GM21360 (cell line): ENCODE results near the gene RTKN2.
A peak's percentile ranks its signal among the peaks of the same experiment; 100 is the strongest.

Experiments used
- ATAC-seq: cut with Tn5 transposase; IDR thresholded peaks from one replicate; pipeline ENCODE4 v1.9.1; 2021; ENCODE audit warnings: mild to moderate bottlenecking, moderate library complexity; ENCODE audit not compliant: unreplicated experiment

RTKN2 gene

DNA sequence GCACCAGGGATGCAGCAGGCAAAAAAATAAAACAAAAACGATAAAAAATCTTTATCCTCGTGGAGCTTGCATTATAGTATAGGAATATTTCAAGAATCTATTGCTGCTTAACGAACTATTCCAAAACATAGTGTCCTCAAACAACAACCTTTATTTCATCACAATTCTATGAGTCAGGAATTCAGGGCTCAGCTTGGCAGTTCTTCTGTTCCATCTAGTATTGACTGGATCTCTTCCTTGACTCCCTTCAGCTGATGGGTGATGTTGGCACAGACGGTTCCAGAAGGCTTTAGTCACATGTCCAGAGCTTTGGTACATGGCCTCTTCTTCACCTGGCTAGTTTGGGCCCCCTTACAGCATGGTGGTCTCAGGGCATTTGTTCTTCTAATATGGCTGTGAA, 88.0 kb downstream of the RTKN2 start:
- no peak for ATAC-seq

DNA sequence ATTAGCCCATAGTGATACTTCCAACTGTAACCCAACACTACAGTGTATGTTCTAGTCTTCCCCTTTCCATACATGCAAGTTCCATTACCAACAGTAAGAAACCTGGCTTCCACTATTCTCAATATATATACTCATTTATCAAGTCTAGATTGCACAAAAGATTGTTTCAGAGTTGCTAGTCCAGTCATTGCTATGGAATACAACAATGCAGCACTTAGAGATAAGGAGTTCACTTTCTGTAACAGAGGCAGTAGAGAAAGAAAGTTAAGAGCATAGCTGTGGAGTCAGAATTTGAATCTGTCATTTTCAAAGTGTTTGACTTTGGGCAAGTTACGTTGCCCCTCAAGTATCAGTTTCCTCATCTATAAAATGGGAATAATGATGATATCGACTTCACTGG, 90.1 kb downstream of the RTKN2 start:
- ATAC-seq = no peak

GRCh38 chr10:62177111-62177510, 91.5 kb downstream of the RTKN2 start:
- no peak for ATAC-seq

GRCh38 chr10:62175251-62175650, 93.4 kb downstream of the RTKN2 start:
- ATAC-seq = no peak

DNA sequence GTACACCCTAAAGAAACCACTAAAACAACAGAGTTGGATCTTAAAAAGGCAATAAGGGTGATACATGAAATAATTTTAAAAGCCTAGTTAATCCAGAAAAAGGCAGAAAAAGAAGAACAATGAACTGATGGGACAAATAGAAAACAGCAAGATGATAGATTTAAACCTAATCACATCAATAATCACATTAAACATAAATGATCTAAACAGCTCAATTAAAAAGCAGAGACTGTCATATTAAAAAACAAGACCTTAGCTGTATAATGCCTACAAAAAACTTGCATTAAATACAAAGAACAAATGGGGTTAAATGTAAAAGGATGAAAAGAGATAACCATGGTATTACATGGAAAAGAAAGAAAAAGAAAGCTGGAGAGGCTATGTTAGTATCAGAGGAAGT, 96.2 kb downstream of the RTKN2 start:
- no peak for ATAC-seq

DNA sequence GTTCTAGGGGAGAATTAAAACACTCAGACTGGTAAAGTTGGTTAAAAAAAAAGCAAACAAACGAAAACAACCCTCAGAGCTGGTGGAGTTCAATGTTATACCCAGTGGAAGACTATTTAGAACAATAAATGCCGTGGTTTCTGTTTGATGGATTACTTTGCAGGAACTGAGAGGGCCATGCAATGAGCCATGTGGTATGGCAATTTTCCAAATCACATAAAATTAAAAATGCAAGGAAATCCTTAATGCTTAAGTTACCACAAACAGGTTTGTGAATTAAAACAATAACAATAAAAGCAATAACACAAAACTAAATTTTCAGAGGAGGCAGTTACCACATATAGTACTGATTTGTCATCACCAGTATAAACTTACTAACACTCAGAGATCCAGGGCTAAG, 96.9 kb downstream of the RTKN2 start:
- ATAC-seq = no peak

GRCh38 chr10:62170732-62171131, 97.9 kb downstream of the RTKN2 start:
- ATAC-seq = no peak

DNA sequence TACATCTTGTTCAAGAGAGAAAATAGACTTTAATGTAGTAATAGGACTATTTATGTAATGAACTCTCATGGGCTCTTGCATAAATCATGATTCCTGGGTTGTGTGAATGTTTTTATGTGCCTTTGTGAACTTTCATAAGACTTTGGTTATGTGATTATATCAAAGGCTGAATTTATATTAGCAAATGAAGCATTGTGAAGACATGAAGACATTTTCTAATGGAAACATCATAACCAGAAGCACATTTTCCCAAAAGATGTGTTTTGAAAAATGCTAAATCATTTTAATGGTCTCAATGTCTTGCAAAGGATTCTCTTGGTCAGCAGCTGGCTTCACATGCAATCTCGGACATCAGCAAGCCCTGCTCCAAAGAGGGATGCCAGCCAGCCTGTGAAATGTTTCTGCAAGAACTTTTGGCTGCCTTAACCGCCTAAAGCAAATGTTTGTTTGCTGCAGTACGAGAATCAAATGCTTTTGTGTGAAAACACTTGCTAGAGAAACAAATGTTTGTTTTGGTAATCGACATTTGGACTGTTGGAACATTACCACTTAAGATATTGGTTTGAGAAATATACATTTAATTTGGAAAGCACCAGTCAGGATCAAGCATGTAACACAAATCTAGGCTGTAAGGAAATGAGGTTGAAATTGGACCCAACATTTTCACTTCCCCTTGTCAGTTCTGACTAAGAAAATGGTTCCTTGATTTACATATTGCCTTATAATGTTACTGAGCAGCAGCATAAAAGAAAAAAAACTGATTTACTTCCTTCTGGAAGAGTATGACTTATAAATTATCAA, 102.1 kb downstream of the RTKN2 start:
- peak; percentile 84 for ATAC-seq

DNA sequence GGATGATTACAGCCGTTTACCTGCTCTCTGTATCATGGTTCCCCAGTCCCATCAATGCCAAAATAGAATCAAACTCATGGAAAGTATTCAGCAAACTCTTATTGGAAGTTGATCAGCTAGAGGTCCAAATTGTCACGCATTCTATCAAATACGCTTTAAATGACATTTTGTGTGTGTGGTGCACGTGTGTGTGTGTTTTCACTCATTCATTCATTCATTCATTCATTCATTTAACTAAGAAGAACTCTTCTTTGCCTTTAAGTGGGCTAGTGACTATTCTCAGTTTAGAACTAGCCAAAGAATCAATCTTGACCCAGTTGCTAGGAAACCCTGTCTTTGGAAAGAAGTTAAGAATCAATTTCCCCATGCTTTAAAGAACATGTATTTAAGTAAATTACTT, 102.8 kb downstream of the RTKN2 start:
- no peak for ATAC-seq

DNA sequence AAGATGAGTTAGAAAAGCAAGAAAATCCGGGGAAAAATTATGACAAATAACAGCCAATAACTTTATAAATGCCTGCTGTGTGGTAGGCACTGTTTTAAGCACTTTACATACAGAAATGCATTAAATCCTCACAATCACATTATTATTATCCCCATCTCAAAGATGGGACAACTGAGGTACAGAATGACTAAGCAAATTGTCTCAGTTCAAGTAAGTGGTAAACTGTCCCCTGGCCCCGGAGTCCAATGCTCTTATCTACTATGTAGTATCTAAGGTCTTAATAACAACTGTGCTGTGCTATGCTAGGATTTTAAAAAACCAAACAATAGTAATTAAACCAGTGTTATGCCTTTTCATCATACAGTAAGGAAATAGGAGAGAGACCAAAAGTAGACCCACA, 105.6 kb downstream of the RTKN2 start:
- no peak for ATAC-seq

GRCh38 chr10:62162261-62162981, 106.2 kb downstream of the RTKN2 start:
- no peak for ATAC-seq

DNA sequence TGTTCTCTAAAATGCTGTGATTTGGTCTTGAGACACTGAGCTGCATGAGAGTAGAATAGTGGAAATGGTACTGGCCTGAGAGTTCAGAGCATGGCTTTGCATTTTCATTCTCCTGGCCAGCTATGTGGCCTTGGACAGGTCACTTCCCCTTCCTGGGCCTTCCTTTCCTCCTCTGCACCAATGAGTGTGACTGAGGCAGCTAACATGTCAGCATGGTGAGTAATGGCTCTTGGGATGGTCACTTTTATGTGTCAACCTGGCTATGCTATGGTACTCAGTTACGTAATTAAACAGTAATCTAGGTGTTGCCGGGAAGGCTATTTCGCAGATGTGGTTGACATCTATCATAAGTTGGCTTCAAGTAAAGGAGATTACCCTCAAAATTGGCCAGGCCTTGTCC, 109.3 kb downstream of the RTKN2 start:
- ATAC-seq = no peak

GRCh38 chr10:62157601-62158000, 111.0 kb downstream of the RTKN2 start:
- no peak for ATAC-seq

- no peak for ATAC-seq
Observed at GRCh38 chr10:62155054-62155680, 113.5 kb downstream of the RTKN2 start.

GRCh38 chr10:62154231-62154630, 114.4 kb downstream of the RTKN2 start:
- ATAC-seq = no peak

DNA sequence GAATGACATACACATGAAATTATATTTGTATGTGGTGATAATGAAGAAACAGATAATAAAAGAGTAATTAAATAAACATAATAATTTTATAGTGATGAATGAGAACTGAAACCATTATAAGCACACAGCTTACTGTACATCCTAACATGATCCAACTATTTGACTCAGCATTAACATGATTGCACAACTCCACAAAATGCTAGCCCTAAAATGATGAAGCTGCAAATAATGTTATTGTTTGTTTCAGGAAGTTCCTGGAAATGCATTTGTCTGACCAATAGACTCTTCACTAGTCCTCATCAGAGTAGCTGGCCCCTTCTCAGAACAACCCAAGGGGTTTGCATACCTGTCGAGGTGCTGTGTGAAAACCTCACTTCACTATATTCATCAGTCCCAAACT, 115.5 kb downstream of the RTKN2 start:
- no peak for ATAC-seq

- no peak for ATAC-seq
Observed at GRCh38 chr10:62149621-62150020, 119.0 kb downstream of the RTKN2 start.

DNA sequence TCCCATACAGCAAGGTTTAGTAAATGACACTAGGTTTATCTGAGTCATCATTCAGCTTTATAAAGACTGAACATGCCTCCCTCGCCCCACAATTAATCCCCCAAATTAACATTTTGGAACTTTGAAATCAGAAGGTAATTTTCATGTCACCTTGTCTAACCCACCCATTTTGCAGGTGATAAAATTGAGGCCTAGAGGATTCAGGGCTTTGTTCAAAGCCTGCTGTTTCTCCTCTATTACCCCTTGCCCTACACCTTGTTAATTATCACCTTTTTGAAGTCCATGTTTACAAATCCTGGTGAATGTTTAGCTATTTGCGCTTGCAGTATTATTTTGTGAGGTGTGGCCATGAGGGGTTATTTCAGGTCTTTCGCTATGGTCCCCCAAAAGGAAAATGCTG, 120.5 kb downstream of the RTKN2 start:
- no peak for ATAC-seq

DNA sequence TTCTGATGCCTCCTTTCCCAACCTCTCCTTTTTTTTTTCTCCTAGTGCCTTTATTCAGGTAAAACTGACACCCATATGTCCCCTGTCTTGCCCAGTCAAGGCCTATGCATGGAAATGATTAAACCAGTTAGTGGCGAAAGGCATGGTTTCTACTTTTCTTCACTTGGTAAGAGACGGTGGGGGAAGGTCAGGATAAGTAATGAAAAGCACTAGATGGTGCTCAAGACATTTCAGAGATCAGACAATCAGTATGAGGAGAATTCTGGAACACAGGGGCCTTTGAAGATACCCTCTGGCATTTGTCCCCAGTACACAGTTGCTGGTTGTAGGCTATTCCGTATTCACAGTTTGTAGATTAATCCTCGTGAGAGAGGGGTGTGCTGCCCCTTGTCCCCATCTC, 121.2 kb downstream of the RTKN2 start:
- ATAC-seq = no peak

GRCh38 chr10:62136931-62137330, 131.7 kb downstream of the RTKN2 start:
- ATAC-seq = no peak

- peak; percentile 83 for ATAC-seq
Observed at GRCh38 chr10:62133618-62134017, 135.0 kb downstream of the RTKN2 start.
